Measurements from ENCODE around the gene EMC7. TPM values are rescaled to one million over a fixed set of nuclear protein-coding genes. Genes with fewer than 3 reads are reported as not detected.
"Not testable (repeated sequence)": the region's sequence is repeated elsewhere in the genome, so short reads cannot be mapped to it uniquely, and the experiment has no call there.

The EMC7 gene
- total RNA-seq, 1 donor from 2014 or later, result 37.4 TPM

GRCh38 chr15:34054081-34054707 is 47.5 kb downstream of the EMC7 start:
- no peak for DNase-seq (ENCODE audit: low read depth)
- TF ChIP-seq CTCF (conservative IDR thresholded peaks at IDR 0.05; ENCODE audit: low read depth, low read length), result no peak
- no peak overlapping the region for H3K4me3 ChIP-seq (ENCODE audit: low read depth, low read length)

GRCh38 chr15:34050385-34050784 is 51.3 kb downstream of the EMC7 start:
- DNase-seq (ENCODE audit: low read depth); H3K4me3 ChIP-seq (ENCODE audit: low read depth, low read length): not testable (repeated sequence)

GRCh38 chr15:34049112-34049511 is 52.5 kb downstream of the EMC7 start:
- peak; percentile 79 for DNase-seq (ENCODE audit: low read depth)

GRCh38 chr15:34047893-34048775 is 53.5 kb downstream of the EMC7 start:
- no peak for DNase-seq (ENCODE audit: low read depth)
- no peak overlapping the region for H3K4me3 ChIP-seq (ENCODE audit: low read depth, low read length)
- no peak for TF ChIP-seq CTCF (conservative IDR thresholded peaks at IDR 0.05; ENCODE audit: low read depth, low read length)

More at GRCh38 chr15:34049112-34049511, 52.5 kb downstream of the EMC7 start:
- no peak for TF ChIP-seq CTCF (conservative IDR thresholded peaks at IDR 0.05; ENCODE audit: low read depth, low read length)
- H3K4me3 ChIP-seq (ENCODE audit: low read depth, low read length), result no peak overlapping the region

- no peak for TF ChIP-seq CTCF (conservative IDR thresholded peaks at IDR 0.05; ENCODE audit: low read depth, low read length)
- H3K4me3 ChIP-seq (ENCODE audit: low read depth, low read length), result no peak overlapping the region
- no peak for DNase-seq (ENCODE audit: low read depth)
Measured at GRCh38 chr15:34046471-34047145, 55.1 kb downstream of the EMC7 start.

GRCh38 chr15:34043813-34044212 is 57.8 kb downstream of the EMC7 start:
- no peak for TF ChIP-seq CTCF (conservative IDR thresholded peaks at IDR 0.05; ENCODE audit: low read depth, low read length)
- H3K4me3 ChIP-seq (ENCODE audit: low read depth, low read length), result no peak overlapping the region
- no peak for DNase-seq (ENCODE audit: low read depth)

- no peak overlapping the region for H3K4me3 ChIP-seq (ENCODE audit: low read depth, low read length)
- DNase-seq (ENCODE audit: low read depth), result no peak
- no peak for TF ChIP-seq CTCF (conservative IDR thresholded peaks at IDR 0.05; ENCODE audit: low read depth, low read length)
Measured at GRCh38 chr15:34043391-34043790, 58.3 kb downstream of the EMC7 start.

Data from epithelial cell of proximal tubule (primary cell).